ENCODE data around the gene SPAG4.

DNA sequence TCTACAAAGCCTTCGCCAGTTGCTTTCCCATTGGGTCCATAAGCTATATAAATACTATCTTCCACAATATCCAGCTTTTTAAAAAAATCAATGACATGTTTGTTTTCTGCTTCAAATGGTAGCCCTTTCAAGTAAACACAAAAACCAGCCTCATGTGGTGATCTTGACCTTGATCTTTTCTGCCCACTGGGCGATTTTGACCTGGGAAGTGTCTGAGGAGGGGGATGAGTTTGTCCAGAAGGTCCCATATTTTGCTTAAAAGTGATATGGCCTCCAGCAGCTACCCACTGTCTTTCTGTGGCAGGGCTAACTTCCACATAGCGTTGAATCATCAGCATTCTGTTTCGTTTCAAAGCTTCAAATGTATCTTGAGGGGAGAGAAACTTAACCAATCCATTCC, 38.3 kb downstream of the SPAG4 start:
- TF ChIP-seq, protein P1, sequence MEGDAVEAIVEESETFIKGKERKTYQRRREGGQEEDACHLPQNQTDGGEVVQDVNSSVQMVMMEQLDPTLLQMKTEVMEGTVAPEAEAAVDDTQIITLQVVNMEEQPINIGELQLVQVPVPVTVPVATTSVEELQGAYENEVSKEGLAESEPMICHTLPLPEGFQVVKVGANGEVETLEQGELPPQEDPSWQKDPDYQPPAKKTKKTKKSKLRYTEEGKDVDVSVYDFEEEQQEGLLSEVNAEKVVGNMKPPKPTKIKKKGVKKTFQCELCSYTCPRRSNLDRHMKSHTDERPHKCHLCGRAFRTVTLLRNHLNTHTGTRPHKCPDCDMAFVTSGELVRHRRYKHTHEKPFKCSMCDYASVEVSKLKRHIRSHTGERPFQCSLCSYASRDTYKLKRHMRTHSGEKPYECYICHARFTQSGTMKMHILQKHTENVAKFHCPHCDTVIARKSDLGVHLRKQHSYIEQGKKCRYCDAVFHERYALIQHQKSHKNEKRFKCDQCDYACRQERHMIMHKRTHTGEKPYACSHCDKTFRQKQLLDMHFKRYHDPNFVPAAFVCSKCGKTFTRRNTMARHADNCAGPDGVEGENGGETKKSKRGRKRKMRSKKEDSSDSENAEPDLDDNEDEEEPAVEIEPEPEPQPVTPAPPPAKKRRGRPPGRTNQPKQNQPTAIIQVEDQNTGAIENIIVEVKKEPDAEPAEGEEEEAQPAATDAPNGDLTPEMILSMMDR (IDR thresholded peaks at IDR 0.05): no peak
- no peak for TF ChIP-seq EZH2 (IDR thresholded peaks at IDR 0.05)
